Uterus (tissue), 4 donors: ENCODE measurements around the gene ATM. TPM values are rescaled to one million over a fixed set of nuclear protein-coding genes. Genes with fewer than 3 reads are reported as not detected.
"Not testable (repeated sequence)": the region's sequence is repeated elsewhere in the genome, so short reads cannot be mapped to it uniquely, and the experiment has no call there.

Experiments
- DNase-seq, 2 donors: peaks; one replicate each; pipeline ENCODE4 v3.0.0-alpha.2; 2019 to 2020
- H3K27ac ChIP-seq, 2 donors: fragments of 200-600 bp; sonication (generic); 1 replicate in 1 of 2; 2 replicates in 1 of 2; pipeline ENCODE4 v1.5.1; 2016 to 2018
- H3K27me3 ChIP-seq, 2 donors: fragments of 200-600 bp; sonication (generic); one replicate each; pipeline ENCODE4 v1.5.1; 2018 to 2019; ENCODE audit warnings: control low read depth in 1 of 2
- H3K36me3 ChIP-seq, 2 donors: fragments of 200-600 bp; sonication (generic); one replicate each; pipeline ENCODE4 v1.5.1; 2019; ENCODE audit warnings: control low read depth in 1 of 2
- H3K4me1 ChIP-seq, 2 donors: fragments of 200-600 bp; sonication (generic); one replicate each; pipeline ENCODE4 v1.5.1; 2018 to 2019; ENCODE audit warnings: control low read depth in 1 of 2
- H3K4me3 ChIP-seq, 2 donors: fragments of 200-600 bp; sonication (generic); 1 replicate in 1 of 2; 2 replicates in 1 of 2; pipeline ENCODE4 v1.5.1; 2018 to 2019; ENCODE audit warnings: mild to moderate bottlenecking in 1 of 2
- H3K9me3 ChIP-seq, 2 donors: fragments of 200-600 bp; sonication (generic); one replicate each; pipeline ENCODE4 v1.5.1; 2019; ENCODE audit warnings: control low read depth in 1 of 2
- POLR2A ChIP-seq, 2 donors: fragments of 450-650 bp; IDR thresholded peaks; one replicate each; pipeline ENCODE4 v1.6.1; 2016; ENCODE audit warnings: antibody characterized with exemption in 2 of 2, mild to moderate bottlenecking in 1 of 2, moderate library complexity in 1 of 2
- intact Hi-C: fragments of 100-400 bp; cut with DNase I; formaldehyde crosslinking; loops from one replicate; pipeline ENCODE4 v1.15.1; 2023; ENCODE audit warnings: low total_unique reads
- small RNA-seq: library from RNA; depleted of rRNA; stranded (forward); fragments of <200 nt; gene quantifications from one replicate; pipeline ENCODE3, GENCODE V24; 2016
- total RNA-seq, 4 donors: library from RNA; depleted of rRNA in 3 of 4; stranded (reverse); fragments of >200 nt in 3 of 4; gene quantifications; one replicate each; pipeline versions ENCODE4 v1.1.0 to v1.2.4, GENCODE V29; 2014 to 2023
- TF ChIP-seq, protein P1 (sequence below), 4 experiments: fragments of 200-600 bp in 2 of 4; fragments of 450-650 bp in 2 of 4; sonication (generic) in 2 of 4; IDR thresholded peaks; one replicate each; pipeline ENCODE4 v1.5.1; 2016 to 2019; ENCODE audit warnings: antibody characterized with exemption in 4 of 4, mild to moderate bottlenecking in 2 of 4, moderate library complexity in 1 of 4
- donor health status: DM: yes; HTN: yes; CAD: no.

The ATM gene
- total RNA-seq, 4 donors from 2014 or later, result 51.2 to 196 (median 132) TPM

DNA sequence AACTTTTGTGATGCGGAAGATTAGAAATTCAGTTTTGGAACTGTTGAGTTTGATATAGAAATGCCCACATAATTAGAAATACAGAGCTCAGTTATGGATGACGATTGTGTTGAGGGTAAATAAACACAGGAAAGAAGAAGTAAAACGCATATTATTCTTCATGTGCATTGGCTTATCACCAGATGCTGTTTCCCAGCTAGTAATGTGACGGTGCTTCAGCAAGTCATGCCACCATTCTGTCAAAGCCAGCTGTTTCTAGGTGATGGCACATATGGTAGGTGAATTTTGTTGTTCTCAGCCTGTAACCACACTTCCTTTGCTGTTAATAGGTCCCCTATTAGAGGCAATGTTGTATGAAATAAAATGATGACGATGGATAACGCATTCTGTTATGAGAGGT lies 175.6 kb downstream of the ATM start:
- intact Hi-C loops, result no loop called here
- no peaks in the 10 kb centered on the region for H3K4me1 ChIP-seq

DNA sequence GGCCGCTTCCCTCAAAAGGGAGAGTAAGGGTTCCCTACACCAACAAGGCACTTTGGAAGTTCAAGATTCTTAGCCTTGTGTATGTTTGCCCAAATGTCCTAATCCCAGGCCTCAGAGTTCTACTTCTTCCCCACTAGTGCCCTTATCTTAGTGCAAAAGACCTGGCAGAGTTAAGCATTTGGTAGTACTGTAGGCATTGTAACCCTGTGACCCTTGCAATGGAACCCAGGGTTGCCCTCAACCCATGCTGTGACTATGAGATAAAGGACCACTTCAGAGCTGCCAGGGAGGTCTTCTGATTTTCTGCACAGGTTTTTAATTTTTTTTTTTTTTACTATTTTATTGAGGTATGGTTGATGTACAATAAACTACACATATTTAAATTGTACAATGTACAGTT lies 179.4 kb downstream of the ATM start:
- H3K36me3 ChIP-seq, result no peaks in the 10 kb centered on the region
- H3K27me3 ChIP-seq, result no peaks in the 10 kb centered on the region
- no peak for DNase-seq
- intact Hi-C loops, result no loop called here
- no peaks in the 10 kb centered on the region for H3K4me1 ChIP-seq
- TF ChIP-seq, protein P1, sequence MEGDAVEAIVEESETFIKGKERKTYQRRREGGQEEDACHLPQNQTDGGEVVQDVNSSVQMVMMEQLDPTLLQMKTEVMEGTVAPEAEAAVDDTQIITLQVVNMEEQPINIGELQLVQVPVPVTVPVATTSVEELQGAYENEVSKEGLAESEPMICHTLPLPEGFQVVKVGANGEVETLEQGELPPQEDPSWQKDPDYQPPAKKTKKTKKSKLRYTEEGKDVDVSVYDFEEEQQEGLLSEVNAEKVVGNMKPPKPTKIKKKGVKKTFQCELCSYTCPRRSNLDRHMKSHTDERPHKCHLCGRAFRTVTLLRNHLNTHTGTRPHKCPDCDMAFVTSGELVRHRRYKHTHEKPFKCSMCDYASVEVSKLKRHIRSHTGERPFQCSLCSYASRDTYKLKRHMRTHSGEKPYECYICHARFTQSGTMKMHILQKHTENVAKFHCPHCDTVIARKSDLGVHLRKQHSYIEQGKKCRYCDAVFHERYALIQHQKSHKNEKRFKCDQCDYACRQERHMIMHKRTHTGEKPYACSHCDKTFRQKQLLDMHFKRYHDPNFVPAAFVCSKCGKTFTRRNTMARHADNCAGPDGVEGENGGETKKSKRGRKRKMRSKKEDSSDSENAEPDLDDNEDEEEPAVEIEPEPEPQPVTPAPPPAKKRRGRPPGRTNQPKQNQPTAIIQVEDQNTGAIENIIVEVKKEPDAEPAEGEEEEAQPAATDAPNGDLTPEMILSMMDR (IDR thresholded peaks at IDR 0.05), result no peak
- no peak for TF ChIP-seq POLR2A (IDR thresholded peaks at IDR 0.05)
- no peak overlapping the region for H3K27ac ChIP-seq
- no peaks in the 10 kb centered on the region for H3K9me3 ChIP-seq
- H3K4me3 ChIP-seq, result no peak overlapping the region

More for the DNA sequence above, 175.6 kb downstream of the ATM start:
- H3K27me3 ChIP-seq, result no peaks in the 10 kb centered on the region
- no peak overlapping the region for H3K4me3 ChIP-seq
- H3K36me3 ChIP-seq, result no peaks in the 10 kb centered on the region
- H3K9me3 ChIP-seq, result no peaks in the 10 kb centered on the region
- TF ChIP-seq POLR2A (IDR thresholded peaks at IDR 0.05), result no peak
- no peak for DNase-seq
- no peak overlapping the region for H3K27ac ChIP-seq

DNA sequence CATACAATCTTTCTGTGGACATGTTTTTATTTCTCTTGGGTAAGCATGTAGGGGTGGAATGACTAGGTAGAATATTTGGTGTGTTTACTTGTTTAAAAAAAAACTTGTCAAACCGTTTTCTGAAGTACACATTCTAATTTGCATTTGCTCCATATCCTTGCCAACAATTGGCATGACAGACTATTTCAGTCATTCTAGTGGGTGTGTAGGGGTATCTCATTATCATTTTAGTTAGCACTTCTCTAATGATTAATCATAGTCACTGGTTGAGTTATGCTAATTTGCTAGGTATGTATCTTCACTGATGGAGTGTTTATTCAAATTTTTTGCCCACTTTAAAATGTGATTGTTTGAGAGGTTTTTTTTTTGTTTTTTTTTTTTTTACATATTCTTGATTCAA lies 180.2 kb downstream of the ATM start:
- Histone ChIP-seq H3K9me3 (no peaks in the 10 kb centered on the region), H3K4me1 (no peaks in the 10 kb centered on the region), H3K27ac (no peak overlapping the region), H3K27me3 (no peaks in the 10 kb centered on the region), H3K4me3 (no peak overlapping the region), H3K36me3 (no peaks in the 10 kb centered on the region)
- intact Hi-C loops, result no loop called here
- no peak for TF ChIP-seq POLR2A (IDR thresholded peaks at IDR 0.05)
- TF ChIP-seq, protein P1 (IDR thresholded peaks at IDR 0.05), result no peak
- no peak for DNase-seq

DNA sequence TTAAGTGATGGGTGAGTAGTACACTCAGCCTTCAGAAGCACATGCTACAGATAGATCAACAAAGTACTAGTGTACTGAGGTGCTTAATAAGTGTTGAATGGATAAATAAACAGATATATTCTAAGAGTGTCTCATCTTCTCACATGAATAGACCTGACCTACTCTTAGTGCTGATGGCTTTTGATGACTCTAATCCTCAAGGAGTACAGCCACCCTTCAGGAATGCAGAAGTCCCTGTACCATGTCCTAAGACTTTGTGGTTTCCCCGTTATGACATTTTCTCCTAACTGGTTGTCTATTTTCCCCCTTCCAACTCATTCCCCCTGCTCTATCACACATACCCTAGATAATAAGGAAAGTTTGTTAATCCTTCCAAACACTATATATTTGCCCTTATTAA lies 182.8 kb downstream of the ATM start:
- Histone ChIP-seq H3K27ac (no peak overlapping the region), H3K9me3 (no peaks in the 10 kb centered on the region), H3K4me1 (no peaks in the 10 kb centered on the region), H3K27me3 (no peaks in the 10 kb centered on the region), H3K4me3 (no peak overlapping the region), H3K36me3 (no peaks in the 10 kb centered on the region)
- TF ChIP-seq, protein P1 (IDR thresholded peaks at IDR 0.05), result no peak
- TF ChIP-seq POLR2A (IDR thresholded peaks at IDR 0.05), result no peak
- DNase-seq, result no peak
- intact Hi-C loops, result no loop called here

DNA sequence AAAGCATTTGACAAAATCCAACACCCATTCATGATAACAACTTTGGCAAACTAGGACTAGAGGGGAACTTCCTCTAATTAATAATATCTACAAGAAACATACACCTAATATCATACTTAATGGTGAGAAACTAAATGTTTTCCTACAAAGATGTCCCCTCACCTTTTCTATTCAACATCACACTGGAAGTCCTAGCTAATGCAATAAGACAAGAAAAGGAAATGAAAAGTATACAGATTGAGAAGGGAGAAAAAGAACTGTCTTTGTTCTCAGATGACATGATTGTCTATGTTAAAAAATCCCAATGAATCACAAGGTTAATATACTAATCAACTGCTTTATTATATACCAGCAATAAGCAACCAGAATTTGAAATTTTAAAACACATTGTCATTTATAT lies 192.1 kb downstream of the ATM start:
- DNase-seq, result no peak
- no peaks in the 10 kb centered on the region for H3K27me3 ChIP-seq
- intact Hi-C loops, result no loop called here
- H3K27ac ChIP-seq, result no peak overlapping the region
- TF ChIP-seq, protein P1 (IDR thresholded peaks at IDR 0.05), result no peak
- no peak for TF ChIP-seq POLR2A (IDR thresholded peaks at IDR 0.05)
- H3K4me3 ChIP-seq, result no peak overlapping the region
- H3K9me3 ChIP-seq, result peaks cover 0 to 5% of the 10 kb centered on the region in 2 donors
- H3K4me1 ChIP-seq, result no peaks in the 10 kb centered on the region
- H3K36me3 ChIP-seq, result no peaks in the 10 kb centered on the region

DNA sequence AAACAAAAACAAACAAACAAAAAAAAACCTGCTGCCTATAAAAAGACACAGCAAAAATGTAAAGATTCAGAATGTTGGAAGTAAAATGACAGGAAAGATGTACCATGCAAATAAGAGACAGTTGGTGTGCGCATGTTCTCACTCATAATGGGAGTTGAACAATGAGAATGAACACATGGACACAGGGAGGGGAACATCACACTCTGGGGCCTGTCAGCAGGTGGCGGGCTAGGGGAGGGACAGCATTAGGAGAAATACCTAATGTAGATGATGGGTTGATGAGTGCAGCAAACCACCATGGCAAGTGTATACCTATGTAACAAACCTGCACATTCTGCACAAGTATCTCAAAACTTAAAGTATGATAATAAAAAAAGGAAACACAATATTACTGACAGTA lies 194.7 kb downstream of the ATM start:
- H3K4me3 ChIP-seq, H3K27me3 ChIP-seq, DNase-seq, H3K27ac ChIP-seq, H3K4me1 ChIP-seq, H3K36me3 ChIP-seq, intact Hi-C loops, H3K9me3 ChIP-seq: not testable (repeated sequence)

Small RNAs within 50 kb of the gene (small RNA-seq; reads per million reads assigned to genes)
- not detected for gene RF00019

Other genes starting within 250 kb of the ATM start
- 10 to 100 TPM; 29.5 to 79.8 (median 40.9) TPM for gene CUL5, start 214.2 kb upstream of the ATM start, total RNA-seq
- gene ACAT1, start 101.5 kb upstream of the ATM start, total RNA-seq, result 10 to 100 TPM; 50.9 to 86.2 (median 70.9) TPM
- 10 to 100 TPM; 14.7 to 28.9 (median 21.3) TPM for gene NPAT, start 429 bp upstream of the ATM start, total RNA-seq
- gene C11orf65, start 244.5 kb downstream of the ATM start, total RNA-seq, result 1 to 10 TPM in 1 of 4 donors, under 1 TPM in 1, not detected in 2; 0.46 to 1.1 TPM